ENCODE results near the gene NDUFC1.
"Not testable (repeated sequence)": the region's sequence is repeated elsewhere in the genome, so short reads cannot be mapped to it uniquely, and the experiment has no call there.

Gene NDUFC1

DNA sequence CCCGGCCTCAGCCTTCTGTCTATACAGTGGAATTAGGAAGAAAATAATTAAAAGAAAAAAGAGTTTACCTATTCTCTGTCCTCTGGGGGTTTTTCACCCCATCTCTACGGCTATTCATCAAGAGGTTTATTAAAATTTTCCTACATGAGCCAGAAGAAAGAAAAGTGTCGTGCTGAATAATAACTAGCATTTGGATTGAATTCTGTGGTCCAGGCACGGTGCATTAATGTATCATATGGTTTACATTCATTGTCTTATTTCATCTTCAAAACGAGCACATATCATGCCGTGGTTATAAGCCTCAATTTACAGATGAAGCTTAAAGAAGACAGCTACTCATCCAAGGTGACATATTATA, 6.4 kb downstream of the NDUFC1 start:
- DNase-seq = no peak

DNA sequence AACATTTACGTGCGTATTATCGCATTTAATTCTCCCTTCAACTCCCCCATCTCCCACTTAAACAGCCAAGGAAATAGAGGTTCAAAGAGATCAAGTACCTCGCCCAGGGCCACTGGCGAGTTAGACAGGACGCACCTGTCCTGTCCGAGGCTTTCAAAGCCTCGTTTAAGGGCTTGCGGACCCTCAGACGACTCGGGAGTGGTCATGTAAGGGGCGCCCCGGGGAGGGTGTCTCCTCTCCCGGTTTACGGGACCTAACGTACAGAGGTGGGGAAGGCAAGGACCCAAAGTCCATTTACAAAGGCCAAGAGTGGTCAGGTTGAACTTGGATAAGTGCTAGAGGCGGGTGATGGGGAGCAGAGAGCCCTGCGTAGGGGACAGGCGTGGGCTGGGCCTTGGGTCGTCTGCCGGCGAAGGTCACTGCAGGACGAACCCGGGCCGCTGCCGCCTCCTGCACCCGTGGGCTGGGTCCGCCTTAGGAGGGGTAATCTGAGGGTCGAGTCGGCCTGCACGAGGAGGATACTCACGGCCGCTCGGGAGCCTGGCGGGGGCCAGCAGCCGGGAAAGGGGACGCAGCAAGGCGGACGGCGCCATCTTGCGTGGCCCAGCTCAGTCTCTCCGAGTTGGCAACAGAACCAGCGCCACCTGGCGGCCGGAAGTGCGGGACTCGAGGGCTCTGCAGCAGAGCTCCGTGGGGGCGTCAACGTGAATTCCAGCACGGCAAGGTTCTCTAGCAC, 6.9 kb downstream of the NDUFC1 start:
- peak; percentile 92 for DNase-seq

DNA sequence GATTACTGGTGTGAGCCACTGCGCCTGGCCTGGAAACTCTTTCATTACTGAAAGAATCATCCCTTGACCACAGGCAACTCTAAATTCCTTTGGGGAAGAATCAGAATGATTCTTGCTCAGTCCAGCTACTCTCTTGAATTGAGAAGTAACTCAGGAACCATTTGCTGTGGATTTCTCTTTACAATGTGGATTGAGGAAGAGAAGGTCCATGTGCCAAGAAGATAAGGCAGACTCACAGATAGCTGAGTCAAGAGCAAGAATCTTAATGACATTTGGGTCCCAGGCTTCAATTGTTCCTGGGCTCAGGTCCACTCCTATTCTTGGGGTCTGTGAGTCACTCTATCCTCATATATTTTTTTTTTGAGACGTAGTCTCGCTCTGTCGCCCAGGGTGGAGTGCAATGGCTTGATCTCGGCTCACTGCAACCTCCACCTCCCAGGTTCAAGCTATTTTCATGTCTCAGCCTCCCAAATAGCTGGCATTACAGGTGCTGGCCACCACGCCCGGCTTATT, 16.0 kb downstream of the NDUFC1 start:
- no peak for DNase-seq

DNA sequence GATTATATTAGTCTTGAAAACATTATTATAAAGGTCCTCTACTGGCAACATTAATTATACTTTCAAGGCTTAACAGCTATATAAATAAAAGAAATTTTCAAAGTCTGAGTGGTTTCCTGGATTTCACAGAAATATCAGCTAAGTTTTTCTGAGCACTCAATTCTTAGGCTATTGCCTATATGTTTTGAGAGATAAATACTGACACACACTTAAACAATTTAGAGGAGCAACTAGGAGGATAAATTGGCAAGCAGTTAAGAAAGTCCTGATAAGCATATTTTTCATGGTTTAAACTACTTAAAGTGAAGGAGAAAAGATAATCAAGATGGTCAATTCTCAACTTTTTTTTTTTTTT, 19.6 kb downstream of the NDUFC1 start:
- DNase-seq = no peak

DNA sequence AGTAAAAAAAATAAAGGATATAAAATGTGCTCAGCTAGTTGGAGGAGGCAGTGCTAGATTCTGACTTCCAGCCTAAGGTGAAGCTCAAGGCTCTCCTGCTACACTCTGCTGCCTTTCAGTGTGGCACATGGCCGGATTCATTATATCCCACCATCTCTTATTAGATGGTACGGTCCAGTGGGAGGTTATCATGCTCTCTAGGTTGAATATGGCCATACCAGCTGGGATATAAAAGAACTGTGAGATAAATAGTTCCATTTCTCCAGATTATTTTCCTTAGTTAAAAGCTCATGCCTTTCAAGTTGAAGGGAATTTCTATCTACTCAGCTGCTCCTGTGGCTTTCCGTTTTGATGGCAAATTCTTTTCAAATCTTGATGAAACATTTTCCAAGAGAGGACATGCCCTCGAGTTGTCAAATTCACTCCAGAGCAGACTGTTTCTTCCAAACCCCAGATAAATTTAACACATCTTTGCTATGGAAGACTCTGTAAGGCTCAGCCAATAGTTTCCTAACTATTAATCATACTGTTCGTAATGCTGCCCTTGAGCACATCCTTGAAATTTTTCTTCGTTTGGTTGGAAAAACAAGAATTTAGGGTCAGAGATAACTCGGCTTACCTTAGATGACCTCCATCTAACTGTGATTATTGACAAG, 20.1 kb downstream of the NDUFC1 start:
- DNase-seq = no peak

DNA sequence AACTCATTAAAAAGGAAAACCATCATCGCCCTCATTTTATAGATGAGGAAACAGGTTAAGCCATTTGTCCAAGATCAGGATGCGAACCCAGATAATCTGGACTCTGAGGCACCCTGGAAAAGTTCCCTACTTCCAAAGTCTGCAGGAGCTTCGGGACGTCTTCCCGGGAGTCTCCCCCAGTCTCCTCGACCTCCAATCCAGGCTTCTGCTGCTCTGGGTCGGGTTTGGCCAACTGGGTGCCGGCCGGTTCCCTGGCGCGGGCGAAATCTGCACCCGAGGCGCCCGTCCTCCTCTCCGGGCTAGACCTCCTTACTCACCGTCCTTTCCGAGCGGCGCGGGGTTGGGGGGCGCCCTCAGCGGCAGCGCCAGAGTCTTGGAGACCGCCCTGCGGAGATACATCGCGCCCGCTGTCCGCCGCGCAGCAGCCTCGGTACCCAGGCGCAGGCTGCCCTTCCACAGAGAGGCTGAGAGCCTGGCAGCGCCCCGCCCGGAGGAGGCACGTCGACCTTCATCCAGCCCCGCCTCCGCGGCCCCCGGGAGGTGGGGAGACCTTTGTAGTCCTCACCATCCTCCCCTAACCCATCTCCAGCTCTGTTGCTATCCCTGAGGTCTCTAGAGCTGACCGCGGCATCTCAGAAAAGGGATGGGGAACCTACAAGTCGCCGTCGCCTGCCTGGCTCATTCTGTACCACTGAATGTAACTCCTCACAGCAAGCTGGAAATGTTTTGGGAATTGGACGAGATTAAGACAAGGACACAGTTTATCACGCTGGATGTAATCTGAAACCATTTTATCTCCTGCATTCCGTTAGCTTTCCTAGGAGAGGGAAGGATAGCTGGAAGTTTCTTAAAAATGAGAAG, 22.3 kb downstream of the NDUFC1 start, which contains the start of gene MGARP:
MGARP (minus strand) TSS at position 466 of the 861 bp plus-strand sequence; CDS start at position 399, 67 bp downstream.
- DNase-seq = no peak

DNA sequence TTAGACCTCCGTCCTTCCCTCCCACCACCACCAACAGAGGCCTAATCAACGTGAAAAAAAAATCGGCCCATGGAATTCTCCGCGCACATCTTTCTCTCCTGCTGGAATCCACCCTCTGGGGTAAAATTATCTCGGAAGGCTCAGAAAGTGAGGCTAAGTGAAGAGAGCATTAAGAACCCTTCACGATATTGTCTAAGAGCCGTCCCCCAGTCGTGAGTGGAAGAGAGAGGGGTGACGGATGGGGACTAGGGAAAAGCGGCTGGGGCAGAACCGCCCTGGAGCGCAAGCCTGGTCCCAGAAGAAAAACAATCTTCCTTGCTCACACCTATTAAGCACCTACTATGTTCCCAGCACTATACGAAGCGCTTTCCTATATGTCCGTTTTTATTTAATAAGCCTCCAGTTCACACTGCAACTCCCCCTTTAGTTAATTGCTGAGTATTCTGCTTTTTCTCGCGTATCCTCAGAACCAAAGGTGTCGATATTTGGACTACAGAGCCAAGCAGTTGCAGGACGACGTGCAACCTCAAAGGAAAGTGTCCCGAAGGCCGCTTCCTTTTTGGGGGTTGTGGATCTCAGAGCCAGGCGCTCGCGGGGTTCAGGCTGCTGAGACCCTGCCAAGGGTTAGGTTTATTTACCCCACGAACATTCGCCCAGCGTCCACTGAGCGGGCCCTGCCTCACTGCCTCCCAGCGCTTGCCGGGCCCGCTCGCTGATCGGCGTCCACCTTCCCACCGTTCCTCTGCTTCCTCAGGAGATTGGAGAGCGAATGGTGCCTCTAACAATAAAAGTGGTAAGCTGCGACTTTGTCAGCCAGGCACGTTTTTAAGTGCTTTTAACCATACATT, 23.1 kb downstream of the NDUFC1 start:
- no peak for DNase-seq

DNA sequence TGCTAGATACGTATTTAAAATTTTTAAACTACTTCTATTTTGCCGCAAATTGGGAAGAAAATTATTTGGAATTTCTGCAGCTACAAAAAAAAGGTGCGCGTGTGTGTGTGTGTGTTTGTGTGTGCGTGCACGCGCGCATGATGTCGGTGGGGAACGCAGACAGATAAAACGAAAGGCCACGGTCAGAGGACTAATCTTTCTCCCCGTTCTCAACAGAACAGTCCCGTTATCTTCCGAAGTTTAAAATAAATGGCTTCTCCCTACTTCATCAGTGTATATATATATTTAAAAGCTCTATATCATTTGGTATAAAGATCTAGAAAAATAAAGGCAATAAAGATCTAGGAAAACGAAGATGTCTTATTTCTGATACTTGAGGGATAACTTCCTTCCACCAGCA, 23.8 kb downstream of the NDUFC1 start:
- no peak for DNase-seq

DNA sequence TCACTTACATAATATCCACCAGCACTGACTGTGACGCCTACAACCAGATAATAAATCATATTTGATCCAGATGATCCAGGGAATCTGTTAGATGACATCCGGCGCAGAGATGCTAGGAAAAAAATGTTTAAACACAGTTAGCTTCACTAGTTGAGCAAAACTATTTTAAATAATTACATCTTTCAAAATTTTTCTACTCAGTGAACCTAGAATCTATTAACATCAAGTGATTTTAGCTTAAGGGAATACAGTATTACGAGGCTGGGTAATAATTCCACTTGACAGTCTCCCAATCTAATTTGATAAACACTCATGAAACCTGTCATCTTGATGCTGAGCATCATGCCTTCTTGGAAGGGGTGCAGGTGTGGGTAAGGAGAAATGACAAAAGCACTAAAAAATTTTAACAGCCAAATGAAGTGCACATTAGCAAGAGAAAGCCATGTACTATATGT, 27.0 kb downstream of the NDUFC1 start:
- no peak for DNase-seq

DNA sequence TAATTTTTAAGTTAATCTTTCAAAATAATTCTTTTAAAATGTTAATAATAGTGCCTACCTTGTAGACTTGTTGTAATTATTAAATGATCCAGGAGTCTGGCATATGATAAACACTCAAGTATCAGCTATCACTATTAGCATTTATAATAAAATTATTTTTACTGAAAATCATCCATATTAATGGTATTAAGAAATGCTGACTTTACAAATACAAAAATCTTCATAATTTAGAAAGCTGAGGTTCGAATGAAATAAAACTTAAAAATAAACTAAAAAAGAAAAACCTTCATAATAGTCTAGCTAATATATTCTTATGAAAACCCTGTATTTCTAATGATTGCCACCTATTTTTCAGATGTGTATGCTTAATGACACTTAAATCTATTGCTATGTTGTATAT, 27.5 kb downstream of the NDUFC1 start:
- no peak for DNase-seq

DNA sequence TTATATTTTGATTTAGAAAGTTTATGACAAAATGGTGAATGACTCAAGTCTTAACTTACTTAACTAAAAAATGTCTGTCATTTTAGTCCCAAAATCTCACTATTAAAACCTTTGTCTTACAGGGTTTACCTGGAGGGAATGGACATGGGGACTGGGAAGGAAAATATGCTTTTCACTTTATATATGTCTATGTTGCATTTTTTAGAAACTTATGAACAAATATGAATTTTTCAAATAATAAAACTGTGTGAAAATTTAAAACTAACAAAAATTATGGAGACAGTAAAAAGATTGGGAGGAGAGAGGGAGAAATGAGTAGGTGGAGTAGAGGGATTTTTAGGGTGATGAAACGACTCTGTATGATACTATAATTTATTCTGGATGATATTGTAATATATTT, 28.4 kb downstream of the NDUFC1 start:
- no peak for DNase-seq

DNA sequence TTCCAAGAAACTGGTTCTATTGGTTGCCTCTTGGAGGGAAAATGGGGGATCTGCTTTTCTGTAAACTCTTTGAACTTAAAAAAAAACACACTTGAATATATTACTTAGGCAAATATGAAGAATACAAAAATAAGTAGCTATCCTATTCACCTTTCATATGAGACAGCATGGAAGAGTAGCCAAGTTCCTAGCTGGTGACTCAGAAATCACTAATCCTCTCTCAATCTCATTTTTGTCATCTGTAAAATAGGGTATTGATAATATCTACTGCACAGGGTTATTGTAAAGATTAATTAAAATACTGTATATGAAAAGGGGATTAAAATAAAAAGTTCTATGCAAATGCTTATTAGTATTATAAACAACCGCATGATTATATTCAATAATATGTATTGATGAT, 35.0 kb downstream of the NDUFC1 start:
- no peak for DNase-seq

DNA sequence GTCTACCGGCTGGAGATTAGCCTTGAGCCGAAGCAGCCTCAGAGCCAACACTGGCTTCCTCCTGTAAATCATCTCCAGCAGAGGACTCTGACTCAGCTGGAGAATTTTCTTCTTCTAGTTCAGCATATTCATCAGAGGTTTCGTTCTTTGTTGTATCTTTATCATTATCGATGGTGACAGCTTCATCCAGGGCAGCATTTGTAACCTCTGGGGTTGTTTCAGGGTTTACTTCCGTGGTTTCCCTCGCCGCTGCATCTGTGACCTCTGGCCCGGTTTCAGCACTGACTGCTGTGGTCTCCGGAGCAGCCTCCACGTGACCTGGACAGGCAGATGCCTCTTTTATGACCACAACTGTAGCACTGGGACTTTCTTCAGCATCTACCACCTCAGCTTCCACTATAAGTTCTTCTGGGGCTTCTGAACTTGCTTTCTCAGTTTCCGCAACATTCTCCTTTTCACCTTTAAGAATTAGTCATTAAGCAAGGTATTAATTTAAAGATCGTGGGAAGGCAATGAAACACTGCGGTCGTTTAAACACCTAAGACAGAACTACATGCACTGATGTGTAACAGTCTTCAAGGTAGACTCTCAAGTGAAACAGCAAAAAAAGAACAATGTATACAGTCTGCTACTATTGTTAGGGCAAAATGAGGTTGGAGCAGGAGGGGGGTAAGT, 35.6 kb downstream of the NDUFC1 start:
- peak; percentile 68 for DNase-seq

DNA sequence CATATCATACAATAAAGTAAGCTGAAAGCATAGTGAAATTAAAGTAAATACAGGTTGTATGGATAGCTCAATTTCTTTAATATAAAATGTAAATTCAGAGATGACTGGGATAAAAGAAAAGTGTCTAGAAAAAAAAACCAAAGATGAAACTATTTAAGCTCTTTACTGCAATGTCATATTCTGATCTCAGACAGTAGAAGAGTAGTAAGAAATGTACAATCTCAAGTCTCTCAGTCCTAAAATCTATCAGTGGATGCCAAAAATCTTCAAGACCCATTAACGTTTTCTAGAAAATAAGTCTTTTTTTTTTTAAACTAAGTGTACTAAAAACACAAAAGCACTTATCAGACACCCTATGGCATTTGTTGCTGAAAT, 36.1 kb downstream of the NDUFC1 start:
- DNase-seq = no peak

DNA sequence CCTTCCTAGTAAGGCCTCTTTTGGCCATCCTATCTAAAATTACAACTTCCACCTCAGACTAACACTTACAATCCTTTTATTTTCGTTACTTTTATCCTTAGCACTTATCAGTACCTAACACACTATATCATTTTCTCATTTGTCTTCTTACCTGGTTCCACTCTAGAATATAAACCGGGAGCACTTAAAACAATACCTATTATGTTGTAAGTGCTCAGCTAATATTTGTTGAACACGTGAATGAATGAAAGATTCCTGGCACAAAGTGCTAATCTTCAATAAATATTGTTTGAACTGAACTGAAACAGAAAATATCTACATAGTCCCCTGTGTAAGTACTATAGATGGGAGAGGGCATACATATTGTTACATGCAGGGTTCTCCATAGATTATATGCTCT, 36.6 kb downstream of the NDUFC1 start:
- DNase-seq = no peak

DNA sequence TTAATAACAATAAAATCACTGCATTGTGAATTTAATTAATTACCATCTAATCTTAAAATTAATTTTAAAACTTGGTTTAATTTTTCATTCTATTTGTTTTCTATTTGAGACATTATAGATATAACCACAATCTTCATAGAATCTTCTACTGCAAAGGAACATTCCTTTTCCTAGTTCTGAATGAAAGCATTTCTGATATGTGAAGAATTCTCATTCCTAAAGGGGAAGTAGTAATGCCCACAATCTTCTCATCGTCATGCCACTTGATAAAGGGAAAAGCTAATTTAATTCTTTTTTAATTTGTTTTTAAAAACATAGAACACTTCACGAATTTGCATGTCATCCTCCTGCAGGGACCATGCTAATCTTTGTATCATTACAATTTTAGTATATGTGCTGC, 45.9 kb downstream of the NDUFC1 start:
- DNase-seq = no peak

DNA sequence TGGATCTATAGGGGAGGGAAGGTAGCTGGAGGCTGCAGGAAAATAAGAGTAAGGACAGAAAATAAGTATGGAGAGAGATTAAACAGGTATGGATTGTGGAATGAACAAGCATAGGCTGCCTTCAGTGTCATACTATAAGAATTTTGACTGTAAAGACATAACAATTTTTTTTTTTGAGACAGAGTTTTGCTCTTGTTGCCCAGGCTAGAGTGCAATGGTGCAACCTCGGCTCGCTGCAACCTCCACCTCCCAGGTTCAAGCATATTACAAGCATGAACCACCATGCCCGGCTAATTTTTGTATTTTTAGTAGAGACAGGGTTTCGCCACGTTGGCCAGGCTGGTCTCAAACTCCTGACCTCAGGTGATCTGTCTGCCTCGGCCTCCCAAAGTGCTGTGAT, 46.7 kb downstream of the NDUFC1 start:
- not testable (repeated sequence) for DNase-seq

DNA sequence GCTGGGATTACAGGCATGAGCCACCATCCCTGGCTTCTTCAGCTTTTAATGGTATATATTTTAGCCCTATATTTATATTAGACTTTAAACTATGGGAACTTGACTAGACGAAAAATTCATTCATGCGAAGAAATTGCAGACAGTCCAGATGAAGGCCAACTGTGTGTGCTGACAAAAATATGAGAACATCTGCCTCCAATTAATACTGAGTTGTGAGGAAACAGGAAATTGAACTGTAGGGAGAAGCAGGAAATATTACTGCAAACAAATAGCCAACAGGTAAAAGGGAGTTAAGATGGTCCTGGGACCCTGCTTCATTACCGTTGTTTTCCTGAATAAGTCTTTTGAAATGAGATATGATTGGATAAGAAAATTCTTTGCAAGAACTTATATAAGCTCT, 48.6 kb downstream of the NDUFC1 start:
- DNase-seq = no peak

DNA sequence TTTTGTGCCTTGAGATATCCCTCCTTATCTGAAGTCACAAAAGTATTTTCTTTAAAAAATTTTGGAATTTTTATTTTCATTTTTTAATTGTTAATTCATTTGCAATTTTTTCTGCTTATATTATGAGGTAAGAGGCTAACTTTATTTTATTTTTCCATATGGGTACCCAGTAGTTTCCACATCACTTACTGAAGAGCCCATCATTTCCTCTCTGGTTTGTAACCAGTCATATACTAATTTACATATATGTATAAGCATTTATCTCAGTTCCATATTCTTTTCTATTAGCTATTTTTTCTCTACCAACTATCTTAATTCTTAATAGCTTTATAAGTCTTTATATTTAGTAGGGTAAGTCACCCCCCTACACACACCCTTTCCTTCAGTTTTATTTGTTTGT, 49.2 kb downstream of the NDUFC1 start:
- no peak for DNase-seq

DNA sequence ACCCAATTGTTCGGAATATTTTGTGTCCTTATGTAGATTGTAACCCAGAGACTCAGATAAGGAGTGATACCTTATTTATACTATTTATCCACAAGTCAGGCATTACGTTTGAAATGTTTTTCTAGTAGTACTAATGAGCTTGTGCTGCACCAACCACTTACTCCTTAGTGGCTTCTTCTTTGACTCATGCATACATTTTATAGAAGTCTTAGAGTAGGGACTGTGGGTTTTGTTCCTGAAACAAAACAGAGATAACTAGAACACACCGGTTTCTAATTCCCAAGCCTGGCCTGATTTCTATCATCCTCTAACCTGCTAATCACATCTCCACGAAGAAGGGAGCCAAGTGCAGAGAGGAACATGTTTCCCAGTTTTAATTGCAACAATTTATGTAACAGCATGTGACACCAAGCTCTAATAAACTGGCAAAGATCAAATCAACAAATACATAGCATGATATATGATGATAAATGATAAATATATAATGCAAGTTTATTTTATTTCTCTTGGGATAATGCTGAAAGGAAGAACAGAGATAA, 54.5 kb downstream of the NDUFC1 start:
- DNase-seq = no peak

DNA sequence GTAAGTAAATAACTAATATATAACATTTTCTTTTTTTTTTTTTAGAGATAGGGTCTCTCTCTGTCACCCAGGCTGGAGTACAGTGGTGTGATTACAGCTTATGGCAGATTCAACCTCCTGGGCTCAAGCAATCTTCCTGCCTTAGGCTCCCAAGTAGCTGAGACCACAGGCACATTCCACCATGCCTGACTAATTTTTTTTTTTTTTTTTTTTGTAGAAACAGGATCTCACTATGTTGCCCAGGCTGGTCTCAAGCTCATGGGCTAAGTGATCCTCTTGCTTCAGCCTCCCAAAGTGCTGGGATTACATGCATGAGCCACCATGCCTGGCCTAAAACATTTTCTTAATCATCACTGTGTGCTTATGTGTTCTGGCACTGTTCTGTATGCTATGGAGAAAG, 55.0 kb downstream of the NDUFC1 start:
- DNase-seq = no peak

DNA sequence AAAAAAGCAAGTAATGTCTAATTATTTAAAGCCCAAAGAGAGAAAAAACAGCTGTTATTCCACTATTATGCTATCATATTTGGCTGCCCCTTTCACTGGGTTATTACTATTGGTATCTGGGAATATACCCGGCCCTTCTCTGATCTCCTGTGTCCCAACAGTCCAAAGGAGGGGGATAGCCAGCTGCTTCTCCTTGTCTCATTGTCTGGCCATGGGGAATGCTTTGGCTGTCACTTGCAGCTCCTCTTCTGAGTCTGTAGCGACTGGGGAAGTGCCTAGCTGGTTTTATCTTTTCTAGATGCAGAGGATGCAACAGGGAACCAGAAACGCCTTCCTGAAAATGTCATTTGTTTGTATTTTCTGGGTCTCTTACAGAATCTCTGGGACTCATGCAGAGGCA, 56.1 kb downstream of the NDUFC1 start:
- no peak for DNase-seq
